ENCODE measurements around the gene PTPN4.

The PTPN4 gene

DNA sequence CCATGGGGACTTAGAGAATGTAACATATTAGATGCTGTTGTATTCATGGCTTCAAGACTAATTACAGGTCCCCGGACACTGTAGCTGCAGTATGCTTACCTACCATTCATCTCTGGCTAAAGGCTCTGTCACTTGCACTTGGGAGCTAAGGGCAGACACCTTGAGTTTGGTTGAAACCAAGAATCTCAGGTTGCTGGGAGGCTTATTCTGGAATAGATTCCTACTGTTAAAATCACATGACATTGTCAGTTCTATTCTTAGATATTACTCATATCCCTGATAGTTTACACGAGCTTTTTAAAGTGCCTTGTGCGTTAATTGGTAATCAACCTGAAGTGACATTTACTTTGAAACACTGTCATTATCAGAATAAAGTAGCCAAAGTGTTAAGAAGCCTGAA is 180.2 kb downstream of the PTPN4 start:
- no peak for DNase-seq (ENCODE audit: low read depth)
- TF ChIP-seq, protein P1, sequence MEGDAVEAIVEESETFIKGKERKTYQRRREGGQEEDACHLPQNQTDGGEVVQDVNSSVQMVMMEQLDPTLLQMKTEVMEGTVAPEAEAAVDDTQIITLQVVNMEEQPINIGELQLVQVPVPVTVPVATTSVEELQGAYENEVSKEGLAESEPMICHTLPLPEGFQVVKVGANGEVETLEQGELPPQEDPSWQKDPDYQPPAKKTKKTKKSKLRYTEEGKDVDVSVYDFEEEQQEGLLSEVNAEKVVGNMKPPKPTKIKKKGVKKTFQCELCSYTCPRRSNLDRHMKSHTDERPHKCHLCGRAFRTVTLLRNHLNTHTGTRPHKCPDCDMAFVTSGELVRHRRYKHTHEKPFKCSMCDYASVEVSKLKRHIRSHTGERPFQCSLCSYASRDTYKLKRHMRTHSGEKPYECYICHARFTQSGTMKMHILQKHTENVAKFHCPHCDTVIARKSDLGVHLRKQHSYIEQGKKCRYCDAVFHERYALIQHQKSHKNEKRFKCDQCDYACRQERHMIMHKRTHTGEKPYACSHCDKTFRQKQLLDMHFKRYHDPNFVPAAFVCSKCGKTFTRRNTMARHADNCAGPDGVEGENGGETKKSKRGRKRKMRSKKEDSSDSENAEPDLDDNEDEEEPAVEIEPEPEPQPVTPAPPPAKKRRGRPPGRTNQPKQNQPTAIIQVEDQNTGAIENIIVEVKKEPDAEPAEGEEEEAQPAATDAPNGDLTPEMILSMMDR (IDR thresholded peaks at IDR 0.05; ENCODE audit: insufficient read depth, low read depth, low read length, missing control alignments): no peak
- H3K4me3 ChIP-seq (ENCODE audit: low read length): no peak overlapping the region

DNA sequence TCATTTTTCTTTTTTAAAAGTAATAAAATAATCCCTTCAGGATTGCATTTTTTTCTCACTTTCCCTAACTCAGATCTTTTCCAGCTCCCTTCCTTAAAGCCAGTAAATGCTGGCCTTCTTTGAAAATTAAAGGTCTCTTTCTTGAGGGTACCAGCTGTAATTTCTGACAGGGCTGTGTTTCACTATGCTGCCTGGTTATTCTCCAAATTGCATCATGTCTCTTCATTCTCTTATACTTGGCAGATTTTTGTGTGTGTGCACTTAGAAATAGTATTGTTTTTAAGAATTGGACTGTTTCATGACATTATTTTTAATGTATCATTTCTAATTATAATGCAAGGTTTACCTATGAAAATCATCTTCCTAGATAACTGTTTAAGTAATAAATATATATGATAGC is 181.1 kb downstream of the PTPN4 start:
- no peak for DNase-seq (ENCODE audit: low read depth)
- TF ChIP-seq, protein P1 (IDR thresholded peaks at IDR 0.05; ENCODE audit: insufficient read depth, low read depth, low read length, missing control alignments): no peak

DNA sequence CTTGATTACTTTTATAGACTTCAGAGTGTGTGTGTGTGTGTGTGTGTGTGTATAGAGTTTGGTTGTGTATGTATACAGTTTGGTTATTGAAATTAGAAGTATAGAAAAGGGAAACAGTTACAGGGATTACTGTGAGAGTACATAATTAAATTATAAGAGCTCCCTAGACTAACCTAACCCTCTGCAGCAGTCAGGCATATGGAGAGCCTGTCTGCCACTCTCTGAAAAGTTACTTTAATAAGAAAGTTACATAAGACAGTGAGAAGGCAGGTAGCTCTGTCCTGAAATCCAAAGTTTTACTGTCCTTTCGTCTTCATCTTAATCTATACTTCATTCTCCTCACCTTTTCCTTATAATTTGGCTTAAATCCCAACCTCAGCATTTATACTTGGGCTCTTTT is 181.7 kb downstream of the PTPN4 start:
- DNase-seq (ENCODE audit: low read depth): no peak
- no peak overlapping the region for H3K4me3 ChIP-seq (ENCODE audit: low read length)

More for the DNA sequence above, 181.1 kb downstream of the PTPN4 start:
- no peak overlapping the region for H3K4me3 ChIP-seq (ENCODE audit: low read length)

DNA sequence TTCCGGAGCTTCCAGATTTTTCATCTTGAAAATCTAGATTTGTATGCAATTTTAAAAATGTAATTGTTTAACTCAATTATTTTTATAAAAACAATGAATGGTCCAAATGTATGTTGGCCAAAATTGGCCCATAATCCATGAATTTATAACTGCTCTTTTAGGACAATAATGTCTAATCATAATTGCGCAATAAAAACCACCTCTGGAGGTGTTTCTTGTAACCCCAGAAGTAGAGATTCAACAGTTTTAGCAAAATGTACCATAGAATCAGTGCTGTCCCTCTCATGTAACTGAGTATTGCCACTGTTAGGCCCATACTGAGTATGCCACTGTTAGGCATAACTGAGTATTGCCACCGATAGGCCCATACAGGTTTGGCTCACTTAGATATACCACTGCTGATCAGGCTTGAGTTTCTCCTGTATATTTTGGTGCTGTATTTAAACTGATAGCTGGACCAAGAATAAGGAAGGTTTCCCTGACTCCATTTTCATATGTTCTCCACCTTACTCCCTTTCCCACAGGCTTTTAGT is 182.3 kb downstream of the PTPN4 start:
- TF ChIP-seq, protein P1 (IDR thresholded peaks at IDR 0.05; ENCODE audit: insufficient read depth, low read depth, low read length, missing control alignments): no peak
- DNase-seq (ENCODE audit: low read depth): no peak
- no peak overlapping the region for H3K4me3 ChIP-seq (ENCODE audit: low read length)

More for the DNA sequence above, 181.7 kb downstream of the PTPN4 start:
- TF ChIP-seq, protein P1 (IDR thresholded peaks at IDR 0.05; ENCODE audit: insufficient read depth, low read depth, low read length, missing control alignments): no peak

DNA sequence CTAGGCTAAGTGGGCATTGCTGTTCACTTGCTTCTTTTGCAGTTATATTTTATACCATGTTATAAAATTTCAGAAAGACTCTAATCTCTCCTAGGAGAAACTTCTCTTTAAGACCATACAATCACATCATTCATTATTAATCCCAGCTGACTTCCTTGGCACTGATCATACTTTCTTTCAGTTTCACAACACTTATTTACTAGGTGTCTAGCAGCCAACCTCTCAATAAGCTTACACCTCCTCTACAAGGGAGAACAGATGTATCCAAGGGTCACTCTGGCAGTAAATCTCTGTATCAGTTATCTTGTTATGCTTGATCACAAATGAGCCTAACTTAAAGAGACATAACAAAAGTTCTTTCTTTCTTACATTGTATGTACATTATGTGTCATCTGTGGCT is 183.3 kb downstream of the PTPN4 start:
- DNase-seq (ENCODE audit: low read depth): no peak
- no peak overlapping the region for H3K4me3 ChIP-seq (ENCODE audit: low read length)
- TF ChIP-seq, protein P1 (IDR thresholded peaks at IDR 0.05; ENCODE audit: insufficient read depth, low read depth, low read length, missing control alignments): no peak

DNA sequence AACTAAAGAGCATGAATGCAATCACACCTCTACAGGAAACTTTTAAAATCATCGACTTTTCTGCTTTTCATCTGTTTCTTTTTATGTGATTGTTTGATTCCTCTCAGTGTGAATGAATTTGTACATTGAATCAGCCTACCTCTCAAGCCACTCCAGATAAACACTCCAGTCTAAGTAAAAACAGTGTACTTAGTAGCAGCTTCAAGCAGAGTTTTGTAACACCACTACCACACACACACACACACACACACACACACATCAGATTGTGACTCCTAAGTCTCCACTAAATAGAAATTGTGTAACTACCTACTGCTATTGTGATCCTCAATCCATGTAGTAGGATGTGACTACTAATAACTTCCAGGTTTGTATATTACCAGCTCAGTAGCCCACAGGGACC is 187.8 kb downstream of the PTPN4 start:
- DNase-seq (ENCODE audit: low read depth): no peak
- no peak overlapping the region for H3K4me3 ChIP-seq (ENCODE audit: low read length)
- TF ChIP-seq, protein P1 (IDR thresholded peaks at IDR 0.05; ENCODE audit: insufficient read depth, low read depth, low read length, missing control alignments): no peak

DNA sequence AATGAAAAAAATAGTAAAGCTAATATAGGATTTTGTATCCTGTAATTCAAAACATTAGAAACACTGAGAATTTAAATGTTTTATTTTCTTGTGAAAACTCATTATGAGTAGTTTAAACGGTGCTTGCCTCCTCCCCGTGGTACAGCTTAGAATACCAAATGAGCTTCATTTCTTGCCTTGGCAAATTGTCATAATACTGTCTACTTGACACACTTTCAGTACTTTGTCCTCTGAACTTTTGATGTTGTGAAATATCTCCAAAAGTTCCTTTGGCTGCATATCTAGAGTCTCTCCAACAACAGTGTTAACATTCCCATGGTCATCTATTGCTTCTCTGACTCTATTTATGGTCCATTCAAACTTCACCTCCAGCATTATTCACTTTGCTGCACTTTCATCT is 191.2 kb downstream of the PTPN4 start:
- DNase-seq (ENCODE audit: low read depth): no peak
- TF ChIP-seq, protein P1 (IDR thresholded peaks at IDR 0.05; ENCODE audit: insufficient read depth, low read depth, low read length, missing control alignments): no peak
- no peak overlapping the region for H3K4me3 ChIP-seq (ENCODE audit: low read length)

Data from epithelial cell of esophagus (primary cell).